ENCODE results near the gene RHCE. TPM values are rescaled to one million over a fixed set of nuclear protein-coding genes. Genes with fewer than 3 reads are reported as not detected.
"Not testable (repeated sequence)": the region's sequence is repeated elsewhere in the genome, so short reads cannot be mapped to it uniquely, and the experiment has no call there.

Gene RHCE
- total RNA-seq, 1 donor from 2014 or later: not detected

- TF ChIP-seq, protein P1, sequence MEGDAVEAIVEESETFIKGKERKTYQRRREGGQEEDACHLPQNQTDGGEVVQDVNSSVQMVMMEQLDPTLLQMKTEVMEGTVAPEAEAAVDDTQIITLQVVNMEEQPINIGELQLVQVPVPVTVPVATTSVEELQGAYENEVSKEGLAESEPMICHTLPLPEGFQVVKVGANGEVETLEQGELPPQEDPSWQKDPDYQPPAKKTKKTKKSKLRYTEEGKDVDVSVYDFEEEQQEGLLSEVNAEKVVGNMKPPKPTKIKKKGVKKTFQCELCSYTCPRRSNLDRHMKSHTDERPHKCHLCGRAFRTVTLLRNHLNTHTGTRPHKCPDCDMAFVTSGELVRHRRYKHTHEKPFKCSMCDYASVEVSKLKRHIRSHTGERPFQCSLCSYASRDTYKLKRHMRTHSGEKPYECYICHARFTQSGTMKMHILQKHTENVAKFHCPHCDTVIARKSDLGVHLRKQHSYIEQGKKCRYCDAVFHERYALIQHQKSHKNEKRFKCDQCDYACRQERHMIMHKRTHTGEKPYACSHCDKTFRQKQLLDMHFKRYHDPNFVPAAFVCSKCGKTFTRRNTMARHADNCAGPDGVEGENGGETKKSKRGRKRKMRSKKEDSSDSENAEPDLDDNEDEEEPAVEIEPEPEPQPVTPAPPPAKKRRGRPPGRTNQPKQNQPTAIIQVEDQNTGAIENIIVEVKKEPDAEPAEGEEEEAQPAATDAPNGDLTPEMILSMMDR (conservative IDR thresholded peaks at IDR 0.05; ENCODE audit: low read depth, low read length): no peak
- H3K4me3 ChIP-seq (ENCODE audit: low read depth, low read length): no peak overlapping the region
- no peak for DNase-seq (ENCODE audit: low read depth)
These were observed 39.4 kb upstream of the RHCE start for GRCh38 chr1:25460020-25460419.

DNA sequence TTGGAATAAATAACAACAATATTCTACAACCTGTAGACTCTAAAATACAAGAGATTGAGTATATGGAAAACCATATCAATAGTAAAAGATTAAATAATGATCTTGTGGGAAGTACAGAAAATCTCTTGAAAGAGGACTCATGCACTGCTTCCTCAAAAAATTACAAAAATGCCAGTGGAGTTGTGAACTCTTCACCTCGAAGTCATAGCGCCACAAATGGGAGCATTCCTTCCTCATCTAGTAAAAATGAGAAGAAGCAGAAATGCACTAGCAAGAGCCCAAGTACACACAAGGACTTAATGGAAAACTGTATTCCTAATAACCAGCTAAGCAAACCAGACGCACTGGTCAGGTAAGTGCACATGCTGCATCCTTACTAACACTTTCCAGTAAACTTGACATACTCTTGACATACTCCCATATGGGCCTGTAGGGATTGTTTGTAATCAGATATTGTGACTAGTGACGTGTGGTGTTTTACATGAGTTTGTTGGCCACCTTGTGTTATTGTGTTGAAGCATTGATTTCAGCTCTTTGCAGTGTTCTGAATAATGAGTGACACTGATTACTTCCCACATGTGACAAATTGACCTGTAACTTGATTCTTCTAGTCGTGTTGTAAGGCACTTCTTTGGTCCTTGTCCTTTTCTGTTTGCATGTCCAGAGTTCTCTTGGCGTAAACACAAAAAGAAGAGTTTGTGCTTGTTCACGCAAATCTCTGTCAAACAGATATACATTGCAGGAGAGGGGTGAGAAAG is 38.1 kb upstream of the RHCE start:
- DNase-seq (ENCODE audit: low read depth): no peak
- TF ChIP-seq, protein P1 (conservative IDR thresholded peaks at IDR 0.05; ENCODE audit: low read depth, low read length): no peak
- H3K4me3 ChIP-seq (ENCODE audit: low read depth, low read length): no peak overlapping the region

DNA sequence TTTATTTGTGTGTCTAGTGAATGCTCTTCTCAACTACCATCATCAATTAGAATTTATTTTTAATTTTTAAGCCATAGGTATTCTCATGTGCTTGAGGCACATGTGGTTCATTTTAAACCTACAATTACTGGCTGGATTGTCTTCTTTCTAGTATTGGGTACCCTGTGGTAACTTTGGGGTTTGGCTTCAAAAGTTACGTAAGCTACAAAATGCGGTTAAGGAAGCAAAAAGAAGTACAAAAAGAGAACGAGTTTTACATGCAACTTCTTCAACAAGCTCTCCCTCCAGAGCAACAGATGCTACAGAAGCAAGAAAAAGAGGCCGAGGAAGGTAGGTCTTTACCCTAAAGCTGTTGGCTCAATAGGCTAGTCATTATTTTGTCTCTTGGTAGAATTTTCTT is 35.9 kb upstream of the RHCE start:
- TF ChIP-seq, protein P1 (conservative IDR thresholded peaks at IDR 0.05; ENCODE audit: low read depth, low read length): no peak
- no peak overlapping the region for H3K4me3 ChIP-seq (ENCODE audit: low read depth, low read length)
- no peak for DNase-seq (ENCODE audit: low read depth)

DNA sequence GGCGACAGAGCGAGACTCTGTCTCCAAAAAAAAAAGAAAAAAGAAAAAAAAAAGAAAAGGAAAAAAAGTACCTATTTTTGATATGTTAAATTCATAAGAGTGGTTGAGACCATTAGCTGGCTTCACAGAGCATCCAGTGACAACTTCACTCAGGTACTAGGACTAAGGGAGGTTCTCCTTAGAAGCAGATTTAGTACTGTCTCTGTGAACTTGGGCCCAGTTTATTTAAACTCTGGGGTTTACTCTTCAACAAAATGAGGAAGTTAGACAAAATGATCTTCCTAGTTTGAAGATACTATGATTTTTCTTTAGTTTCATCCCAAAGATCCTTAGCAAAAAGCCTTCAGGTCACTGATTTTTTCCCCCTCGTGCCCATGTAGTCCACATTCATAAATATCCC is 31.3 kb upstream of the RHCE start:
- no peak overlapping the region for H3K4me3 ChIP-seq (ENCODE audit: low read depth, low read length)
- no peak for DNase-seq (ENCODE audit: low read depth)
- TF ChIP-seq, protein P1 (conservative IDR thresholded peaks at IDR 0.05; ENCODE audit: low read depth, low read length): no peak

DNA sequence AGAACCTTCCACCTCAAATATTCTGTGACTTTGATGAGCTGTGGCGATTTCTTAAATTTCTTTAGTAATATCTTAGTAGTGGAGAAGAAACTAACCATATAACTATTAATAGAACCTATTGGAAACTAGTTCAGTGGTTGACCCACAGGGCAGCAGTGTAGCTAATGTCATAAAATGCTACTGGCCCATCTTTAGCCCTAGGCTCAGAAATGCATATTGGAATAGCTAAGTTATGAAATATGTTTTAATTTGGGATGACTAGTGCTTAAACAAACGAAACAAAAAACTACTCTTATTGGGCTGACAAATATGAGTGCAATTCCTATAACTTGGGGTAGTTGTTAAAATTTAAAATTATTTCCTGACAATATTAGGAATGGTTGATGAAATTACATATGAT is 30.3 kb upstream of the RHCE start:
- TF ChIP-seq, protein P1 (conservative IDR thresholded peaks at IDR 0.05; ENCODE audit: low read depth, low read length): no peak

DNA sequence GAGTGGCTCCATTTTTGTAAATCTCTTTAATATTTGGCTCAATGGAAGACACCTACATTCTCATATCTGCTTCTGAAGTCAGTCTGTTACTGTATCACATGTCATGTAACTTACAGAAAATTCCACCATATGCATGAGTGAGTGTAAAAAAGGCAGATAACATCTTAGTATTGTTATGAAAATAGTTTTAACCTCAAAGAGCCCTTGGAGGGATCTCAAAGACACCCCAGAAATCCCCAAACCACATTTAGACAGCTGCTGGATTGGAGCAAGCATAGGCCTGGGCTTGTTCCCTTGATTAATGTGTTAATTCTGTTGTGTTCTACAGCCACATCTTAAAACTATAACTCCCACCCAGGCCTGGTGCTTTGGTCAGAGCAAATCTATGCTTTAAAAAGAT is 26.9 kb upstream of the RHCE start:
- TF ChIP-seq, protein P1 (conservative IDR thresholded peaks at IDR 0.05; ENCODE audit: low read depth, low read length): no peak
- no peak overlapping the region for H3K4me3 ChIP-seq (ENCODE audit: low read depth, low read length)
- no peak for DNase-seq (ENCODE audit: low read depth)

More for the DNA sequence above, 30.3 kb upstream of the RHCE start:
- no peak for DNase-seq (ENCODE audit: low read depth)
- H3K4me3 ChIP-seq (ENCODE audit: low read depth, low read length): no peak overlapping the region

GRCh38 chr1:25445993-25446538 is 25.4 kb upstream of the RHCE start:
- TF ChIP-seq, protein P1 (conservative IDR thresholded peaks at IDR 0.05; ENCODE audit: low read depth, low read length): no peak
- DNase-seq (ENCODE audit: low read depth): no peak
- H3K4me3 ChIP-seq (ENCODE audit: low read depth, low read length): no peak overlapping the region

- not testable (repeated sequence) for DNase-seq (ENCODE audit: low read depth); H3K4me3 ChIP-seq (ENCODE audit: low read depth, low read length)
These were observed 24.0 kb upstream of the RHCE start for GRCh38 chr1:25444604-25445003.
